ENCODE data around the gene STOML1.

The STOML1 gene

GRCh38 chr15:74013374-74013894 lies 21.3 kb upstream of the STOML1 start:
- DNase-seq, result no peak

- DNase-seq, result peak; percentile 29
These were observed 19.5 kb upstream of the STOML1 start for GRCh38 chr15:74011610-74012009.

GRCh38 chr15:74010929-74011540 lies 18.9 kb upstream of the STOML1 start:
- peak; percentile 58 for DNase-seq

GRCh38 chr15:74008901-74009300 lies 16.8 kb upstream of the STOML1 start:
- DNase-seq, result no peak

GRCh38 chr15:74007820-74008371 lies 15.8 kb upstream of the STOML1 start:
- no peak for DNase-seq

GRCh38 chr15:74006774-74007639 lies 14.9 kb upstream of the STOML1 start:
- DNase-seq, result no peak

- no peak for DNase-seq
These were observed 5.9 kb upstream of the STOML1 start for GRCh38 chr15:73997986-73998385.

GRCh38 chr15:73996939-73997338 lies 4.8 kb upstream of the STOML1 start:
- DNase-seq, result peak; percentile 92

GRCh38 chr15:73996267-73996666 lies 4.2 kb upstream of the STOML1 start:
- DNase-seq, result no peak

- DNase-seq, result peak; percentile 74
These were observed 3.0 kb upstream of the STOML1 start for GRCh38 chr15:73994912-73995622.

GRCh38 chr15:73994413-73994883 lies 2.4 kb upstream of the STOML1 start, which contains the start of gene PML:
Gene PML, plus strand, starts transcription at chr15:73994716. Its CDS starts 97 bp downstream, at chr15:73994813.
- DNase-seq, result peak; percentile 99

GRCh38 chr15:73993211-73993994 lies 1.3 kb upstream of the STOML1 start:
- DNase-seq, result no peak

- no peak for DNase-seq
These were observed 451 bp upstream of the STOML1 start for GRCh38 chr15:73992594-73992898.

GRCh38 chr15:73991260-73991659 lies 835 bp downstream of the STOML1 start:
- no peak for DNase-seq

GRCh38 chr15:73990250-73991005 lies 1.7 kb downstream of the STOML1 start:
- DNase-seq, result no peak

GRCh38 chr15:73989001-73989798 lies 2.9 kb downstream of the STOML1 start:
- peak; percentile 11 for DNase-seq

- no peak for DNase-seq
These were observed 3.6 kb downstream of the STOML1 start for GRCh38 chr15:73988445-73988969.

GRCh38 chr15:73987681-73988444 lies 4.2 kb downstream of the STOML1 start:
- peak; percentile 65 for DNase-seq

GRCh38 chr15:73987250-73987649 lies 4.8 kb downstream of the STOML1 start:
- no peak for DNase-seq

- DNase-seq, result no peak
These were observed 5.4 kb downstream of the STOML1 start for GRCh38 chr15:73986776-73987056.

Measured in inflammatory macrophage treated with lipopolysaccharide for 4 hours (primary cell).